Measurements from ENCODE around the gene INAFM2. TPM values are rescaled to one million over a fixed set of nuclear protein-coding genes. Genes with fewer than 3 reads are reported as not detected.

The INAFM2 gene
- total and polyA plus RNA-seq, 2 of the 4 experiments (the other 2 are of a cell fraction): 10.4 to 14.0 TPM

- H3K9me1 ChIP-seq (ENCODE audit: insufficient read depth, low read length): no peaks in the 10 kb centered on the region
- H3K9me3 ChIP-seq (ENCODE audit: control insufficient read depth, insufficient read depth, low read length): no peaks in the 10 kb centered on the region
- H4K91ac ChIP-seq (ENCODE audit: insufficient read depth, low read depth, low read length): no peak overlapping the region
- POLR2A ChIA-PET (ENCODE audit: unreplicated experiment): no interaction called here
- H4K20me1 ChIP-seq (ENCODE audit: insufficient read depth, low read length): no peaks in the 10 kb centered on the region
- ATAC-seq (ENCODE audit: low read depth) (no peak), DNase-seq (no peak)
- H3K4me3 ChIP-seq (ENCODE audit: insufficient read depth, low read depth, low read length): no peak overlapping the region
- in situ Hi-C loops (cut with MboI; ENCODE audit: low sequenced_read_pairs) (no loop called here), dilution Hi-C loops (cut with HindIII; ENCODE audit: low sequenced_read_pairs, unreplicated experiment) (no loop called here), intact Hi-C loops (cut with micrococcal nuclease) (no loop called here)
- no peaks in the 10 kb centered on the region for H3K79me1 ChIP-seq (ENCODE audit: low read depth in 1 of 2, low read length in 2 of 2)
- no peak overlapping the region for H2BK120ac ChIP-seq (ENCODE audit: low read depth, low read length)
- H3K14ac ChIP-seq (replicated peaks; ENCODE audit: low read depth, low read length): no peak overlapping the region
- H3K23ac ChIP-seq (ENCODE audit: low read depth, low read length): no peak overlapping the region
- BruUV-seq (replicated peaks): no TSS peak
- H3K56ac ChIP-seq (ENCODE audit: extremely low read depth, insufficient read depth, low read length): no peak overlapping the region
- no peak overlapping the region for H3K4me2 ChIP-seq (ENCODE audit: low read depth, low read length)
- H3K4ac ChIP-seq (ENCODE audit: low read depth, low read length): no peak overlapping the region
- H2AFZ ChIP-seq (replicated peaks; ENCODE audit: low read length, poor library complexity): no peak overlapping the region
- WGBS, 2 experiments (ENCODE audit: extremely low coverage in 2 of 2, insufficient read length in 1 of 2): 80% methylated on average over 3 of the region's 4 CpGs; no CpG with 5 or more reads in 1 of the 2 experiments
- no peak overlapping the region for H2BK20ac ChIP-seq (ENCODE audit: low read depth, low read length)
- H3K18ac ChIP-seq (ENCODE audit: low read depth, low read length): no peak overlapping the region
- H2BK15ac ChIP-seq (ENCODE audit: low read depth, low read length): no peak overlapping the region
- TF ChIP-seq MAFK (IDR thresholded peaks at IDR 0.05; ENCODE audit: low read depth, low read length): no peak
- TF ChIP-seq RAD21 (IDR thresholded peaks at IDR 0.05; ENCODE audit: low read length): no peak
- no peak for TF ChIP-seq POLR2A (IDR thresholded peaks at IDR 0.05; ENCODE audit: low read depth, low read length)
- no peak overlapping the region for H4K5ac ChIP-seq (ENCODE audit: low read depth, low read length)
- H3K9ac ChIP-seq (ENCODE audit: low read depth, low read length): no peak overlapping the region
- no peak overlapping the region for H3K27ac ChIP-seq (ENCODE audit: insufficient read depth, low read length)
- no peak overlapping the region for H2AK9ac ChIP-seq (replicated peaks; ENCODE audit: low read depth, low read length, poor library complexity)
- no peak overlapping the region for H2AK5ac ChIP-seq (ENCODE audit: low read depth, low read length)
- H3K4me1 ChIP-seq (ENCODE audit: control insufficient read depth, insufficient read depth, low read length): peaks cover 5% of the 10 kb centered on the region
- no peak overlapping the region for H2BK5ac ChIP-seq (ENCODE audit: low read depth, low read length, poor library complexity, severe bottlenecking)
- H3K36me3 ChIP-seq (ENCODE audit: control insufficient read depth, insufficient read depth, low read length): no peaks in the 10 kb centered on the region
- H3K27me3 ChIP-seq (ENCODE audit: control insufficient read depth, insufficient read depth, low read length): peaks cover 57% of the 10 kb centered on the region
- H4K8ac ChIP-seq (ENCODE audit: low read depth in 2 of 2, low read length in 2 of 2): no peak overlapping the region
- CTCF ChIA-PET: no interaction called here
Observed at GRCh38 chr15:40287968-40288367, 35.5 kb upstream of the INAFM2 start.
